Mesothelial cell of epicardium (in vitro differentiated cells): Measurements from ENCODE around the gene TMEM225. TPM values are rescaled to one million over a fixed set of nuclear protein-coding genes. Genes with fewer than 3 reads are reported as not detected.
"Not testable (repeated sequence)": the region's sequence is repeated elsewhere in the genome, so short reads cannot be mapped to it uniquely, and the experiment has no call there.

Experiments
- DNase-seq, 2 experiments: peaks; one replicate each; pipeline ENCODE4 v3.0.0; 2021; ENCODE audit warnings: low spot score in 2 of 2; ENCODE audit not compliant: unreplicated experiment in 2 of 2
- H3K27ac Mint-ChIP-seq: 2 replicates; pipeline ENCODE4 v1.8.0; 2021; ENCODE audit warnings: mixed read lengths
- H3K27me3 Mint-ChIP-seq: 2 replicates; pipeline ENCODE4 v1.8.0; 2021; ENCODE audit warnings: low read depth, mixed read lengths
- H3K36me3 Mint-ChIP-seq: 2 replicates; pipeline ENCODE4 v1.8.0; 2021; ENCODE audit warnings: mixed read lengths
- H3K4me1 Mint-ChIP-seq: 2 replicates; pipeline ENCODE4 v1.8.0; 2021; ENCODE audit warnings: mixed read lengths
- H3K4me3 Mint-ChIP-seq: 2 replicates; pipeline ENCODE4 v1.8.0; 2021; ENCODE audit warnings: mild to moderate bottlenecking, moderate library complexity, mixed read lengths
- H3K9me3 Mint-ChIP-seq: 2 replicates; pipeline ENCODE4 v1.8.0; 2021; ENCODE audit warnings: mixed read lengths
- CTCF ChIP-seq: fragments of 200-600 bp; sonication (generic); IDR thresholded peaks from one replicate; pipeline ENCODE4 v1.5.0; 2021; ENCODE audit warnings: antibody characterized with exemption; ENCODE audit not compliant: unreplicated experiment
- total RNA-seq: library from RNA; stranded (reverse); gene quantifications from 3 replicates; pipeline ENCODE4 v1.2.1, GENCODE V29; 2021

TMEM225 gene
- total RNA-seq, 1 donor from 2014 or later, result not detected

DNA sequence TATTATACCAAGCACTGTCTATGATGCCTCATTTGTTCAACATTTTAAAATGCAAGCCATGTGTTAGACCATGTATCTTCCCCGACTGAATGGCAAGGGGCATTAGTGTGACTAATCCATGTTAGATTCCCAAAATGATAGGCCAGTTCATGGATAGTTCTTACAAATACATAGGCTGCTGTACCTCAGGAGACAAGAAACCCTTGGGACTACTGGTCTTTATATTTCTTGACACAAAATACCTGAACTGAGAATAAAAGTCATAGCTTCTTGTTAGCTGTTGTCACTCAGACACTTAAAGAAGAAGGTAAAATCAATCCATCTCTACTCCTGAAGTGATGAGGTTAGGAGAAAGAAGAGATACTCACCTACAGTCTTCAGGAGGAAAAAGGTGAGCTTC is 16.4 kb upstream of the TMEM225 start, which contains the start of gene OR8D4:
TSS of gene OR8D4 (plus strand) at position 301 of the 400 bp plus-strand sequence. CDS start 4,265 bp downstream, outside the sequence.
- H3K27ac Mint-ChIP-seq, result no peak within 1 kb of the TSS
- H3K4me3 Mint-ChIP-seq, result no peak within 1 kb of the TSS
- H3K27me3 Mint-ChIP-seq, result peaks cover 7% of the 10 kb centered on the region
- H3K36me3 Mint-ChIP-seq, result no peaks in the 10 kb centered on the region
- no peak for DNase-seq
- TF ChIP-seq CTCF, result no peak
- no peaks in the 10 kb centered on the region for H3K4me1 Mint-ChIP-seq
- no peaks in the 10 kb centered on the region for H3K9me3 Mint-ChIP-seq

DNA sequence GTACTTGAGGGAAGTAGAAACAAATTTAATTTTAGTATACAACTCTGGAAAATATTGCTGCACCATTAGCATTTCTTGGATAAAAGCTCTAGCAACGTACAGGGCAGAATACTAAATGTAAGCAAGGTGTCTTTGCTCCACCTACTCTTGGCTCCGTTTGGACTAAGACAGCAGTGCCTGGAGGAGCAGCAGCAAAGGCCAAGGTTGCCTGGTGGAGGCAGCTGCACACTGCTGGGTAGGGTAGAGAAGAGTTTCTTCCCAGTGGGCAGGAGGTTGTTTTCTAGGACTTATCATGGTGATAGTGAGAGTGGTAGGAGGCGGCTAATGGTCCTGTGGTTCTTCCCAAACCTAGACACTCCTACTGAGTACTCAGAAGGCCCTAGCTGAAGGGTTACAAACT is 14.3 kb upstream of the TMEM225 start:
- no peaks in the 10 kb centered on the region for H3K36me3 Mint-ChIP-seq
- DNase-seq, result no peak
- H3K4me1 Mint-ChIP-seq, result no peaks in the 10 kb centered on the region
- no peak overlapping the region for H3K27ac Mint-ChIP-seq
- H3K4me3 Mint-ChIP-seq, result no peak overlapping the region
- H3K27me3 Mint-ChIP-seq, result peaks cover 8% of the 10 kb centered on the region
- no peak for TF ChIP-seq CTCF
- H3K9me3 Mint-ChIP-seq, result no peaks in the 10 kb centered on the region

GRCh38 chr11:123892031-123892430 is 6.6 kb upstream of the TMEM225 start:
- Mint-ChIP-seq H3K27ac (no peak overlapping the region), H3K36me3 (no peaks in the 10 kb centered on the region), H3K9me3 (no peaks in the 10 kb centered on the region), H3K4me3 (no peak overlapping the region), H3K27me3 (peaks cover 5% of the 10 kb centered on the region), H3K4me1 (no peaks in the 10 kb centered on the region)
- TF ChIP-seq CTCF, result no peak
- DNase-seq, result no peak

GRCh38 chr11:123880912-123881311 is 4.6 kb downstream of the TMEM225 start:
- no peak for TF ChIP-seq CTCF
- Mint-ChIP-seq H3K4me1 (no peaks in the 10 kb centered on the region), H3K27me3 (no peaks in the 10 kb centered on the region), H3K36me3 (no peaks in the 10 kb centered on the region), H3K9me3 (peaks cover 8% of the 10 kb centered on the region), H3K4me3 (no peak overlapping the region), H3K27ac (no peak overlapping the region)
- no peak for DNase-seq

DNA sequence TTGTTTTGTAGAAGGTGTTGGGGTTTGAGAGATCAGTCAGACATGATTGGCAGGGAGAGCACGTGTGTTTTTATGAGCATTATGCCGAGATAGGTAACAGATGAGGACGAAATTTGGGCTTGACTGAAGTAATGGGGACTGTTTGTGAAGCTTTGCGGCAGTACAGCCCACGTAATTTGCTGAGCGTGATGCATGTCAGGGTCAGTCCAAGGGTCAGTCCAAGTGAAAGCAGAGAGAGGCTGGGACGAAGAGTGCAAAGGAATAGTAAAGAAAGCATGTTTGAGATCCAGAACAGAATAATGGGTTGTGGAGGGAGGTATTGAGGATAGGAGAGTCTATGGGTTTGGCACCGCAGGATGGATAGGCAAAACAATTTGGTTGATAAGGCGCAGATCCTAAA is 17.7 kb downstream of the TMEM225 start:
- H3K4me3 Mint-ChIP-seq, H3K27ac Mint-ChIP-seq, H3K4me1 Mint-ChIP-seq, DNase-seq, H3K27me3 Mint-ChIP-seq, H3K36me3 Mint-ChIP-seq: not testable (repeated sequence)
- peaks cover 14% of the 10 kb centered on the region for H3K9me3 Mint-ChIP-seq

DNA sequence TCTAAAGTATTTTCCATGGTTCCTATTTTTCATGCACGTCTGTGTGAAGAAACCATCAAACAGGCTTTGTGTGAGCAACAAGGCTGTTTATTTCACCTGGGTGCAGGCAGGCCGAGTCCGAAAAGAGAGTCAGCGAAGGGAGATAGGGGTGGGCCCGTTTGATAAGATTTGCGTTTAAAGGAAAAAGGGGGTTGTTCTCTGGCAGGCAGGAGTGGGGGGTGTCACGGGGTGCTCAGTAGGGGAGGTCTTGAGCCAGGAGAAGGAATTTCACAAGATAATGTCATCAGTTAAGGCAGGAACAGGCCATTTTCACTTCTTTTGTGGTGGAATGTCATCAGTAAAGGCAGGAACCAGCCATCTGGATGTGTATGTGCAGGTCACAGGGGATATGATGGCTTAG is 20.2 kb downstream of the TMEM225 start:
- H3K4me3 Mint-ChIP-seq, H3K27ac Mint-ChIP-seq, H3K4me1 Mint-ChIP-seq, H3K36me3 Mint-ChIP-seq, H3K27me3 Mint-ChIP-seq, H3K9me3 Mint-ChIP-seq, DNase-seq: not testable (repeated sequence)

- Mint-ChIP-seq H3K36me3 (no peaks in the 10 kb centered on the region), H3K9me3 (peaks cover 20% of the 10 kb centered on the region)
Measured at GRCh38 chr11:123859731-123860130, 25.7 kb downstream of the TMEM225 start.

More at GRCh38 chr11:123859731-123860130, 25.7 kb downstream of the TMEM225 start:
- Mint-ChIP-seq H3K4me3 (no peak overlapping the region), H3K4me1 (peaks cover under 1% of the 10 kb centered on the region), H3K27ac (no peak overlapping the region), H3K27me3 (peaks cover 2% of the 10 kb centered on the region)
- DNase-seq, result no peak
- no peak for TF ChIP-seq CTCF
